HFF-Myc (cell line): ENCODE results near the gene RCL1.
"Not testable (repeated sequence)": the region's sequence is repeated elsewhere in the genome, so short reads cannot be mapped to it uniquely, and the experiment has no call there.

Experiments used
- DNase-seq: peaks from one replicate; pipeline ENCODE4 v3.0.0-alpha.2; 2011; ENCODE audit warnings: low read depth; ENCODE audit errors: extremely low read depth
- H3K4me3 ChIP-seq: replicated peaks from 2 replicates; pipeline ENCODE4 v1.5.1; 2011; ENCODE audit warnings: low read depth, mild to moderate bottlenecking, control low read depth, low read length
- CTCF ChIP-seq: IDR thresholded peaks from 2 replicates; pipeline ENCODE4 v1.5.1; 2012; ENCODE audit warnings: mild to moderate bottlenecking, low read depth, low read length, control low read depth; ENCODE audit errors: missing control alignments

The RCL1 gene

GRCh38 chr9:4890929-4891328, 98.2 kb downstream of the RCL1 start:
- H3K4me3 ChIP-seq = no peak overlapping the region
- no peak for TF ChIP-seq CTCF
- no peak for DNase-seq

GRCh38 chr9:4891674-4892073, 98.9 kb downstream of the RCL1 start:
- DNase-seq = no peak
- no peak overlapping the region for H3K4me3 ChIP-seq
- no peak for TF ChIP-seq CTCF

- no peak for TF ChIP-seq CTCF
- no peak overlapping the region for H3K4me3 ChIP-seq
- DNase-seq = no peak
Observed at GRCh38 chr9:4892501-4893194, 99.9 kb downstream of the RCL1 start.

- TF ChIP-seq CTCF = no peak
- no peak overlapping the region for H3K4me3 ChIP-seq
- DNase-seq = no peak
Observed at GRCh38 chr9:4894076-4894475, 101.3 kb downstream of the RCL1 start.

- not testable (repeated sequence) for DNase-seq, H3K4me3 ChIP-seq
Observed at GRCh38 chr9:4899853-4900252, 107.1 kb downstream of the RCL1 start.

GRCh38 chr9:4901401-4902134, 108.8 kb downstream of the RCL1 start:
- DNase-seq, H3K4me3 ChIP-seq: not testable (repeated sequence)

- no peak for DNase-seq
- TF ChIP-seq CTCF = no peak
- no peak overlapping the region for H3K4me3 ChIP-seq
Observed at GRCh38 chr9:4902135-4902475, 109.4 kb downstream of the RCL1 start.
